Left ventricle myocardium inferior (tissue), 1 donor: ENCODE results near the gene SSBP4. TPM values are rescaled to one million over a fixed set of nuclear protein-coding genes. Genes with fewer than 3 reads are reported as not detected.
"Not testable (repeated sequence)": the region's sequence is repeated elsewhere in the genome, so short reads cannot be mapped to it uniquely, and the experiment has no call there.

Source experiments
- DNase-seq: peaks from one replicate; pipeline ENCODE4 v3.0.0-alpha.2; 2020
- H3K27ac ChIP-seq: fragments of 200-600 bp; replicated peaks from 2 replicates; pipeline ENCODE4 v1.8.0; 2021
- H3K27me3 ChIP-seq: fragments of 200-600 bp; 2 replicates; pipeline ENCODE4 v1.8.0; 2021; ENCODE audit warnings: low read depth
- H3K36me3 ChIP-seq: fragments of 200-600 bp; 2 replicates; pipeline ENCODE4 v1.8.0; 2021
- H3K4me1 ChIP-seq: fragments of 200-600 bp; 2 replicates; pipeline ENCODE4 v1.8.0; 2021
- H3K4me3 ChIP-seq: fragments of 200-600 bp; 2 replicates; pipeline ENCODE4 v1.8.0; 2021; ENCODE audit warnings: mild to moderate bottlenecking, moderate library complexity
- H3K9me3 ChIP-seq: fragments of 200-600 bp; replicated peaks from 2 replicates; pipeline ENCODE4 v1.8.0; 2021
- CTCF ChIP-seq: fragments of 200-600 bp; IDR thresholded peaks from 2 replicates; pipeline ENCODE4 v1.8.0; 2021; ENCODE audit warnings: antibody characterized with exemption, mild to moderate bottlenecking, borderline replicate concordance
- intact Hi-C: fragments of 100-400 bp; cut with micrococcal nuclease; formaldehyde crosslinking; loops from one replicate; pipeline ENCODE4 v1.11.0; 2022
- total RNA-seq: library from RNA; stranded (reverse); fragmentation: NEBNext Ultra II Directional; extraction: Animal tissue kit (Norgen Biotek cat#: 25700); gene quantifications from one replicate; pipeline ENCODE4 v1.2.1, GENCODE V29; 2021
- donor health status: DM: no; HTN: yes; CAD: no; lungs with severe emphysema.

Gene SSBP4
- total RNA-seq, 1 donor from 2014 or later, result 30.8 TPM

DNA sequence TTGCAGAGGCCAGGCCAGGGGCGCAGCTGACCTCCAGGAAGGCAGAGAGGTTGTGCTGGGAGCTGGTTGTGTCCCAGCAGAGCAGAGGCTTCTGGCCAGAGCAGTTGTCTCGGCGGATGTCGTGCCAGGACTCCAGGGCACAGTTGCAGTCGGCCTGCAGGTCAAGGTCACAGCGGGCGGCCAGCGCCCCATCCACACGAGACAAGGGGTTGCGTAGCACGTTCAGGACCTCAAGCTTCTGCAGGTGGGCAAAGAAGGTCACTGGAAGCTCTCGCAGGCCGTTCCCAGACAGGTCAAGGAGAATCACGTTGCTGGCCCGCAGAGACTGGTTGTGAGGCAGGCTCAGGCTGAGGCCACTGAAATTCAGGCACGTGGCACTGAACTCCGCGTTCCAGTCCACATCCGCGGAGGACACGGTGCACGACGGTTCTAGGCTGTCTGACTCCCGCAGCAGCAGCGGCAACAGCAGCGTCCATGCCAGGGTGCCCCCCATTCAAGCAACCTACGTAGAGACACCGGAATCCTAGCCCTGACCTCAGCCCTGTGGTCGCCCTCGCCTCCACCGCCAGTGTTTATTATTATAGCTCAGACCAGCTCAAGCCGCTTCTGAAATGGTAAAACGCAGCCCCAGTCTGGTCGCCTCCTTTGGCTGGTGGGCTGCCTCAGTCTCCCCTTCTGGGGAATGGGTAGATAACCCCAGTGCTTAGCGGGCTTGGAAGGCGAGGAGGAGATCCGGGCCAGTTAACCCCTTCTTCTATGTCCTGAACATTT is 22.5 kb upstream of the SSBP4 start:
- intact Hi-C loops, result no loop called here
- TF ChIP-seq CTCF, result no peak
- peak overlapping the region; percentile 51 for H3K27ac ChIP-seq
- DNase-seq, result no peak
- H3K36me3 ChIP-seq, result no peaks in the 10 kb centered on the region
- peaks cover 23% of the 10 kb centered on the region for H3K27me3 ChIP-seq
- H3K9me3 ChIP-seq, result no peaks in the 10 kb centered on the region
- H3K4me3 ChIP-seq, result peak overlapping the region; percentile 48
- H3K4me1 ChIP-seq, result peaks cover 24% of the 10 kb centered on the region

DNA sequence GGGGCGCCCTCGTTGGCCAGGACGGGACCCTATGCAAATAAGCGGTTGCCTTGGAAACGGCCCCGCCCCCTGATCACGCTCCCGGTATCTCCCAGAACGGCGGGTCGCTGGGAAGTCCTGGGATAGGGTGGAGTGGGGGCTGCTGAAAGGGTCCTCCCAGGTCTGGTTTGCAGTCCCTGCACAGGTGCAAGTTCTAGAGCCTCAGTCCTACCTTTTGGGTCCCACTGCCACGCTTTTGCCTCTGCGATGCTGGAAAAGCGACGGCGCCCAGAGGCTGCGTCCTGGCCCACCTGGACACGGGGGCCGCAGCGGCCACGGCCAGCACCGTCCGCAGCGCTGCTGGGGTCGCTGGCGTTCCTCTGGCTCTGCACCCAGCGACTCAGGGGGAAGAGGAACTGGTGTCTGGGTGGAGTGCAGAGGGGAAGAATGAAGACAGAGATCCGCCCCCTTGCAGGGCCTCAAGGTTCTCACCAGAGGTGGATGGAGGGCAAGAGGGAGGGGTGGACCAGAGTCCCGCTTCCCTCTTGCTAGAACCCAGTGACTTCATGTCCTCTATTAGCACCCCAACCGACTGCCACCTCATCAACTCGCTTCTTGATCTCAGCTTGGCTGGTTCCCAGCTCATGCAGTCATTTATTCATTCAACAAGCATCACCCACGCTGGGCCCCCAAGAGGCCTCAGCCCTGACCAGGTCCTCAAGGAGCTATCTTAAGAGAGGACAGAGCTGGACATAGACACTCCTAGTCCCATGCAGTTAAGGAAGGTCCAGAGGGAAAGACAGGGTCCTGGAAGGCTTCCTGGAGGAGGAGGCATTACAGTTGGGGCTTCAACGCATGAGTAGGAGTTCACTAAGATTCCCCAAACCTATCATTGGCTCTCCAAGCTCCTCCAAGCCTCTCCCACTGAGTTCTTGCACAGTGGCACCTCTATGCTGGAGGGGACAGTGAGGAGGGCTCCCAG is 21.7 kb upstream of the SSBP4 start, which contains the start of gene LRRC25:
LRRC25 (minus strand) TSS at position 381 of the 961 bp plus-strand sequence. CDS start 659 bp downstream, outside the sequence.
- Histone ChIP-seq H3K27ac (peak within 1 kb of the TSS; percentile 51), H3K4me3 (peak within 1 kb of the TSS; percentile 48), H3K27me3 (peaks cover 23% of the 10 kb centered on the region), H3K9me3 (no peaks in the 10 kb centered on the region), H3K36me3 (no peaks in the 10 kb centered on the region), H3K4me1 (peaks cover 24% of the 10 kb centered on the region)
- intact Hi-C loops, result no loop called here
- no peak for TF ChIP-seq CTCF
- peak; percentile 46 for DNase-seq

DNA sequence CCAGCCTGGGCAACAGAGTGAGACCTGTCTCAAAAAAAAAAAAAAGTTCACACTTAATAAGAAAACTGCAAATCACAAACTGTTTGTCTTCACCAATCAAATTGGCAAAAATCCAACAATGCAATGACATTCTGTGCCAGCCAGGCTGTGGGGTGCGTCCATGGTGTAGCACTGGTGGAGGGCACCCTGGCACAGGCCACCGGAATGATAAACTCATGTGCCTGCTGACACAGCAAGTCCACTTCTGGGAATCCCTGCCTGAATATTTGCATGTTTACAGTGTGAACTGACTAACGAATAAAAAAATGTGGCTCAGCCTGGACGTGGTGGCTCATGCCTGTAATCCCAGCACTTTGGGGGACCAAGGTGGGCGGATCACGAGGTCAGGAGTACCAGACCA is 20.2 kb upstream of the SSBP4 start:
- TF ChIP-seq CTCF, result no peak
- intact Hi-C loops, result no loop called here
- DNase-seq, result no peak
- Histone ChIP-seq H3K4me3 (no peak overlapping the region), H3K27ac (no peak overlapping the region), H3K27me3 (peaks cover 23% of the 10 kb centered on the region), H3K9me3 (no peaks in the 10 kb centered on the region), H3K36me3 (no peaks in the 10 kb centered on the region), H3K4me1 (peaks cover 24% of the 10 kb centered on the region)

DNA sequence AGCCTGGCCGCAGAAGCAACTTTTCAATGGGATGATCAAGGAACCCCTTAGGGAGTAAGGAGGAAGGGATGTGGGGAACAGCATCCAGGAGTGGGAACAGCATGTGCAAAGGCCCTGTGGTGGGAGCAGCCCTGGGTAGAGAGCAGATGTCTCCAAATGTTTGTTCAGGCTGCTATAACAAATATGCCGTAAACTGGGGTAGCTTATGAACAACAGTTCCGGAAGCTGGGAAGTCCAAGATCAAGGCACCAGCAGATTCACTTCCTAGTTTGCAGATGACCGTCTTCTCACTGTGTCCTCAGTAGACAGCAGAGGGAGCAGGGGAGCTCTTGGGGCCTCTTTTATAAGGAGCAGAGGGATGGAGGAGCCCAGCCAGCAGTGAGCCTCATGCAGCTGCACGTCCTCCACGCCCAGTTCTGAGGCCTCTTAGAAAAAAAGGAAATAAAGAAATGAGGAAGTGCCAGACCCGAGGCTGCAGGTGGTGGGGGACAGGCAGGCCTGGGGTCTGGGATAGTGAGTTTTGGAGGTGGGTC is 17.6 kb upstream of the SSBP4 start:
- peak; percentile 39 for TF ChIP-seq CTCF
- Histone ChIP-seq H3K9me3 (no peaks in the 10 kb centered on the region), H3K27me3 (peaks cover 17% of the 10 kb centered on the region), H3K4me1 (peaks cover 17% of the 10 kb centered on the region), H3K4me3 (no peak overlapping the region), H3K36me3 (no peaks in the 10 kb centered on the region), H3K27ac (peak overlapping the region; percentile 23)
- peak; percentile 63 for DNase-seq
- intact Hi-C loops, result no loop called here

DNA sequence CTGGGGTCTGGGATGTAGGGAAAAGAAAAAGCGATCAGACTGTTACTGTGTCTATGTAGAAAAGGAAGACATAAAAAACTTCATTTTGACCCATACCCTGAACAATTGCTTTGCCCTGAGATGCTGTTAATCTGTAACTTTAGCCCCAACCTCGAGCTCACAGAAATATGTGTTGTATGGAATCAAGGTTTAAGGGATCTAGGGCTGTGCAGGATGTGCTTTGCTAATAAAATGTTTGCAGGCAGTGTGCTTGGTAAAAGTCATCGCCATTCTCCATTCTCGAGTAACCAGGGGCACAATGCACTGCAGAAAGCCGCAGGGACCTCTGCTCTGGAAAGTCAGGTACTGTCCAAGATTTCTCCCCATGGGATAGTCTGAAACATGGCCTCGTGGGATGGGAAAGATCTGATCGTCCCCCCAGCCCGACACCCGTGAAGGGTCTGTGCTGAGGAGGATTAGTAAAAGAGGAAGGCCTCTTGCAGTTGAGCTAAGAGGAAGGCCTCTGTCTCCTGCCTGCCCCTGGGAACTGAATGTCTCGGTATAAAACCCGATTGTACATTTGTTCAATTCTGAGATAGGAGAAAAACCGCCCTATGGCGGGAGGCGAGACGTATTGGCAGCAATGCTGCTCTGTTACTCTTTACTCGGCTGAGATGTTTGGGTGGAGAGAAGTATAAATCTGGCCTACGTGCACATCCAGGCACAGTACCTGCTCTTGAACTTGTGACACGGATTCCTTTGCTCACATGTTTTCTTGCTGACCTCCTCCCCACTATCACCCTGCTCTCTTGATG is 16.5 kb upstream of the SSBP4 start:
- intact Hi-C loops, H3K4me1 ChIP-seq, DNase-seq, H3K27me3 ChIP-seq, H3K4me3 ChIP-seq, H3K36me3 ChIP-seq, H3K9me3 ChIP-seq: not testable (repeated sequence)
- peak overlapping the region; percentile 8 for H3K27ac ChIP-seq

- H3K27ac ChIP-seq, DNase-seq, H3K36me3 ChIP-seq, H3K4me1 ChIP-seq, H3K4me3 ChIP-seq, H3K9me3 ChIP-seq, H3K27me3 ChIP-seq, intact Hi-C loops: not testable (repeated sequence)
These were observed 13.4 kb upstream of the SSBP4 start for GRCh38 chr19:18405754-18406153.
